GM23338 (cell line): ENCODE results near the gene POM121L2. TPM values are rescaled to one million over a fixed set of nuclear protein-coding genes. Genes with fewer than 3 reads are reported as not detected.

Source experiments
- ATAC-seq: fragments of 200-7000 bp; cut with Tn5 transposase; 3 replicates; pipeline ENCODE4 v1.9.1; 2020
- DNase-seq: peaks from one replicate; pipeline ENCODE4 v3.0.0-alpha.2; 2015; ENCODE audit warnings: low spot score
- H2AFZ ChIP-seq: fragments of 200-600 bp; sonication (generic); 2 replicates; pipeline ENCODE4 v1.8.0; 2016; ENCODE audit warnings: antibody characterized with exemption, mild to moderate bottlenecking, moderate library complexity
- H3F3A ChIP-seq: fragments of 200-600 bp; sonication (generic); replicated peaks from 2 replicates; pipeline ENCODE4 v1.8.0; 2017; ENCODE audit warnings: antibody characterized with exemption, mixed run types, low read depth
- H3K27ac ChIP-seq: fragments of 200-600 bp; sonication (generic); 2 replicates; pipeline ENCODE4 v1.6.1; 2016; ENCODE audit warnings: low read depth
- H3K27me3 ChIP-seq: fragments of 200-600 bp; sonication (generic); 2 replicates; pipeline ENCODE4 v1.8.0; 2016; ENCODE audit warnings: mild to moderate bottlenecking, mixed run types, moderate library complexity; ENCODE audit not compliant: insufficient read depth
- H3K36me3 ChIP-seq: fragments of 200-600 bp; sonication (generic); 2 replicates; pipeline ENCODE4 v1.8.0; 2016; ENCODE audit warnings: mild to moderate bottlenecking; ENCODE audit not compliant: insufficient read depth
- H3K4me1 ChIP-seq: fragments of 200-600 bp; sonication (generic); 2 replicates; pipeline ENCODE4 v1.8.0; 2016; ENCODE audit warnings: mild to moderate bottlenecking, moderate library complexity; ENCODE audit not compliant: insufficient read depth
- H3K4me2 ChIP-seq: fragments of 200-600 bp; sonication (generic); 2 replicates; pipeline ENCODE4 v1.7.1; 2017; ENCODE audit warnings: mixed run types
- H3K4me3 ChIP-seq: fragments of 200-600 bp; sonication (generic); 2 replicates; pipeline ENCODE4 v1.6.1; 2016; ENCODE audit warnings: mixed run types
- H3K79me2 ChIP-seq: fragments of 200-600 bp; sonication (generic); replicated peaks from 2 replicates; pipeline ENCODE4 v1.8.0; 2017; ENCODE audit warnings: mild to moderate bottlenecking; ENCODE audit not compliant: insufficient read depth
- H3K9me2 ChIP-seq: fragments of 200-600 bp; sonication (generic); 2 replicates; pipeline ENCODE4 v1.8.0; 2017; ENCODE audit not compliant: insufficient read depth
- H4K20me1 ChIP-seq: fragments of 200-600 bp; sonication (generic); replicated peaks from 2 replicates; pipeline ENCODE4 v1.8.0; 2017; ENCODE audit warnings: mild to moderate bottlenecking; ENCODE audit not compliant: insufficient read depth
- H3K27ac Mint-ChIP-seq: 2 replicates; pipeline ENCODE4 v1.8.0; 2020; ENCODE audit warnings: inconsistent platforms, mild to moderate bottlenecking, moderate library complexity, mixed read lengths
- H3K27me3 Mint-ChIP-seq: 3 replicates; pipeline ENCODE4 v1.8.0; 2022; ENCODE audit warnings: low read depth, mild to moderate bottlenecking, moderate library complexity, mixed read lengths, inconsistent platforms; ENCODE audit not compliant: insufficient read depth, poor library complexity
- H3K36me3 Mint-ChIP-seq: 3 replicates; pipeline ENCODE4 v1.8.0; 2021; ENCODE audit warnings: low read depth, mild to moderate bottlenecking, inconsistent platforms, moderate library complexity, mixed read lengths
- H3K4me1 Mint-ChIP-seq: 3 replicates; pipeline ENCODE4 v1.8.0; 2020; ENCODE audit warnings: mild to moderate bottlenecking, inconsistent platforms, mixed read lengths
- H3K4me3 Mint-ChIP-seq: 3 replicates; pipeline ENCODE4 v1.8.0; 2021; ENCODE audit warnings: moderate library complexity, mild to moderate bottlenecking, inconsistent platforms, mixed read lengths
- H3K9me3 Mint-ChIP-seq: 3 replicates; pipeline ENCODE4 v1.8.0; 2020; ENCODE audit warnings: moderate library complexity, mild to moderate bottlenecking, inconsistent platforms, mixed read lengths
- CREB1 ChIP-seq: fragments of 250-450 bp; sonication (Bioruptor Pico); IDR thresholded peaks from 2 replicates; pipeline ENCODE4 v1.5.0; 2020; ENCODE audit warnings: low read depth, mild to moderate bottlenecking, moderate library complexity
- EZH2 ChIP-seq: fragments of 200-600 bp; sonication (generic); IDR thresholded peaks from one replicate; pipeline ENCODE4 v1.8.0; 2017; ENCODE audit warnings: antibody characterized with exemption, mild to moderate bottlenecking, low read depth; ENCODE audit not compliant: unreplicated experiment
- EZH2phosphoT487 ChIP-seq: fragments of 200-600 bp; sonication (generic); IDR thresholded peaks from one replicate; pipeline ENCODE4 v1.8.1; 2018; ENCODE audit warnings: antibody characterized with exemption; ENCODE audit not compliant: unreplicated experiment
- JUNB ChIP-seq: IDR thresholded peaks from one replicate; pipeline ENCODE4 v1.6.1; 2016; ENCODE audit warnings: antibody characterized with exemption; ENCODE audit not compliant: unreplicated experiment
- NANOG ChIP-seq: IDR thresholded peaks from 2 replicates; pipeline ENCODE4 v1.6.1; 2016; ENCODE audit warnings: antibody characterized with exemption, borderline replicate concordance
- POLR2AphosphoS5 ChIP-seq: IDR thresholded peaks from 2 replicates; pipeline ENCODE4 v1.6.1; 2016; ENCODE audit warnings: antibody characterized with exemption, low read depth
- ZNF114 ChIP-seq: fragments of 250-450 bp; sonication (Bioruptor Pico); IDR thresholded peaks from 2 replicates; pipeline ENCODE4 v1.5.0; 2020; ENCODE audit warnings: mild to moderate bottlenecking, moderate library complexity
- polyA plus RNA-seq: library from polyadenylated mRNA; unstranded; fragments of >200 nt; fragmentation: Nextera tagmentation; extraction: Ambion mirVana; gene quantifications from 2 replicates; pipeline ENCODE4 v1.2.1, GENCODE V29; 2016
- total RNA-seq: library from RNA; depleted of rRNA; stranded (reverse); fragments of >200 nt; shearing (Covaris generic); gene quantifications from 2 replicates; pipeline ENCODE4 v1.2.3, GENCODE V29; 2014
- TF ChIP-seq, protein P1 (sequence below): IDR thresholded peaks from one replicate; pipeline ENCODE4 v1.6.1; 2018; ENCODE audit warnings: antibody characterized with exemption; ENCODE audit not compliant: unreplicated experiment

Gene POM121L2
- total and polyA plus RNA-seq, 2 experiments from 2014 or later: 0.07 to 0.13 TPM

DNA sequence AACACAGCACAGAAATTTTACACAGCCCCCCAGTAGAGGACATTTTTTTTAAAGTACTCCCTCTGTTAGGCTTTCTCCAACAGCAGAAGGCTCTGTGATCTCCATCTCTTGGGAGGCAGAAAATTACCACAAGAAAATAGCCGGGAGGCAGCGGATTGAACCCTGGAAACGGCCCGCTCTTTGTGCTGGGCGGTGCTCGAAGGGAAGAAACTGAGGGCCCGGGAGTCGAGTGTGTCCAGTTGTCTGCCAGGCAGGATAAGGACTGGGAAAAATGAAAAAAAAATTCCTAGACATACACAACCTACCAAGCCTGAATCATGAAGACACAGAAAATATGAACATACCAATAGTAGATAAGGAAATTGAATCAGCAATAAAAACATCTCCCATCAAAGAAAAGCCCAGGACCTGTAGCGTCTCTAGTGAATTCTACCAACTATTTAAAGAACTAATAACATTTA is 31.5 kb downstream of the POM121L2 start:
- peaks cover 3% of the 10 kb centered on the region; the same call in 2 of the 3 replicates for H3K4me1 Mint-ChIP-seq
- peaks cover 51% of the 10 kb centered on the region for H3K27me3 Mint-ChIP-seq
- H3K4me3 Mint-ChIP-seq: peak overlapping the region; percentile 84
- H3K36me3 Mint-ChIP-seq: no peaks in the 10 kb centered on the region
- Histone ChIP-seq H3K79me2 (no peaks in the 10 kb centered on the region), H4K20me1 (no peaks in the 10 kb centered on the region), H3K4me3 (peak overlapping the region; percentile 76), H3K9me2 (no peaks in the 10 kb centered on the region), H3K36me3 (no peaks in the 10 kb centered on the region), H3K27me3 (peaks cover 20% of the 10 kb centered on the region), H3K4me1 (peaks cover 4% of the 10 kb centered on the region; the same call in 1 of the 2 replicates), H2AFZ (0 out of 2 replicates have a peak overlapping the region, but pooled peaks have one; percentile 0), H3F3A (no peaks in the 10 kb centered on the region; the same call in 1 of the 2 replicates), H3K4me2 (peak overlapping the region; percentile 56), H3K27ac (no peak overlapping the region)
- no peak overlapping the region for H3K27ac Mint-ChIP-seq
- peak; percentile 58 for ATAC-seq
- H3K9me3 Mint-ChIP-seq: no peaks in the 10 kb centered on the region
- peak; percentile 65 for DNase-seq
- TF ChIP-seq EZH2: no peak

GRCh38 chr6:27280064-27280539 is 32.0 kb downstream of the POM121L2 start:
- H3K4me3 ChIP-seq: peak overlapping the region; percentile 76
- peaks cover 20% of the 10 kb centered on the region for H3K27me3 ChIP-seq
- H3K36me3 Mint-ChIP-seq: no peaks in the 10 kb centered on the region
- H3K36me3 ChIP-seq: no peaks in the 10 kb centered on the region
- H3K27me3 Mint-ChIP-seq: peaks cover 49% of the 10 kb centered on the region
- no peaks in the 10 kb centered on the region for H3K9me2 ChIP-seq
- no peaks in the 10 kb centered on the region for H3K9me3 Mint-ChIP-seq
- peaks cover 4% of the 10 kb centered on the region; the same call in 1 of the 2 replicates for H3K4me1 ChIP-seq
- no peaks in the 10 kb centered on the region; the same call in 1 of the 2 replicates for H3F3A ChIP-seq
- no peaks in the 10 kb centered on the region for H3K79me2 ChIP-seq
- peak overlapping the region; percentile 93 for H2AFZ ChIP-seq
- H3K27ac ChIP-seq: no peak overlapping the region
- peak overlapping the region; percentile 56 for H3K4me2 ChIP-seq
- TF ChIP-seq CREB1 (CRISPR knock-in tag) (0 out of 2 replicates have a peak, but pooled peaks have one; percentile 37), JUNB (no peak), NANOG (0 out of 2 replicates have a peak, but pooled peaks have one; percentile 18)
- peak; percentile 82 for DNase-seq
- ATAC-seq: peak; percentile 78
- peaks cover 3% of the 10 kb centered on the region; the same call in 2 of the 3 replicates for H3K4me1 Mint-ChIP-seq
- H3K27ac Mint-ChIP-seq: no peak overlapping the region
- peak overlapping the region; percentile 84 for H3K4me3 Mint-ChIP-seq
- no peaks in the 10 kb centered on the region for H4K20me1 ChIP-seq

DNA sequence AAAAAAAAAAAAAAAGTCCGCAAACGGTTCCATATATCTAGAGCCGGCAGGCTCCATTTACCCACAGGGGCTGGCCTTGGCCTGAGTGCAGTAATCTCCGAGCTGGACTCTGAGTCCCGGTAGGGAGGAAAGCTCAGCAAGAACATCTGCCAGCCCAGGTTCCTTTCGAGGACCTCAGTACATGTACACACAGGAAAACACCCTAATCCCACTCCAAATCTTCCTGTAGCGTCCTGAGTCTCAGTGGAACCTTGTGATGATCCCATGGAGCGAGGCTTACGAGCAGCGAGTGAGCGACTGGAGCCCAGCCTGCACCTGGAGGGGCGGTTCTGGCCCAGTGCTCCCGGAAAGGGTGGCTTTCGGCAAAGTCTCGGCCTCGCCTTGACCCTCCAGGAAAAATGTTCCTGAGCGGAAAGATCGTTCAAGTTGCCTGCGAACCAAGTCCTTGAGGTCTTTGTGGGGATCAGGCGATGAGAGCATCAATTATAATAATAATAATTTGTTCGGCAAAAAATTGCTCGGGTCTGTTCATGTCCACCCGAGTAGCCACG is 32.5 kb downstream of the POM121L2 start:
- H3K4me1 ChIP-seq: peaks cover 6% of the 10 kb centered on the region
- H3K9me2 ChIP-seq: no peaks in the 10 kb centered on the region
- Mint-ChIP-seq H3K36me3 (no peaks in the 10 kb centered on the region), H3K27me3 (peaks cover 44% of the 10 kb centered on the region), H3K4me3 (peak overlapping the region; percentile 84), H3K27ac (no peak overlapping the region), H3K9me3 (no peaks in the 10 kb centered on the region), H3K4me1 (peaks cover under 1% of the 10 kb centered on the region; the same call in 2 of the 3 replicates)
- no peaks in the 10 kb centered on the region for H3K79me2 ChIP-seq
- H3K27ac ChIP-seq: no peak overlapping the region
- H3F3A ChIP-seq: no peaks in the 10 kb centered on the region; the same call in 1 of the 2 replicates
- H2AFZ ChIP-seq: peak overlapping the region; percentile 93
- peak overlapping the region; percentile 56 for H3K4me2 ChIP-seq
- peaks cover 20% of the 10 kb centered on the region for H3K27me3 ChIP-seq
- DNase-seq (peak; percentile 63), ATAC-seq (peak; percentile 82)
- H4K20me1 ChIP-seq: no peaks in the 10 kb centered on the region
- H3K4me3 ChIP-seq: peak overlapping the region; percentile 76
- H3K36me3 ChIP-seq: no peaks in the 10 kb centered on the region
- TF ChIP-seq CREB1 (CRISPR knock-in tag): no peak
- TF ChIP-seq JUNB: no peak
- TF ChIP-seq EZH2phosphoT487: no peak
- TF ChIP-seq POLR2AphosphoS5: no peak
- TF ChIP-seq ZNF114: no peak
- TF ChIP-seq, protein P1, sequence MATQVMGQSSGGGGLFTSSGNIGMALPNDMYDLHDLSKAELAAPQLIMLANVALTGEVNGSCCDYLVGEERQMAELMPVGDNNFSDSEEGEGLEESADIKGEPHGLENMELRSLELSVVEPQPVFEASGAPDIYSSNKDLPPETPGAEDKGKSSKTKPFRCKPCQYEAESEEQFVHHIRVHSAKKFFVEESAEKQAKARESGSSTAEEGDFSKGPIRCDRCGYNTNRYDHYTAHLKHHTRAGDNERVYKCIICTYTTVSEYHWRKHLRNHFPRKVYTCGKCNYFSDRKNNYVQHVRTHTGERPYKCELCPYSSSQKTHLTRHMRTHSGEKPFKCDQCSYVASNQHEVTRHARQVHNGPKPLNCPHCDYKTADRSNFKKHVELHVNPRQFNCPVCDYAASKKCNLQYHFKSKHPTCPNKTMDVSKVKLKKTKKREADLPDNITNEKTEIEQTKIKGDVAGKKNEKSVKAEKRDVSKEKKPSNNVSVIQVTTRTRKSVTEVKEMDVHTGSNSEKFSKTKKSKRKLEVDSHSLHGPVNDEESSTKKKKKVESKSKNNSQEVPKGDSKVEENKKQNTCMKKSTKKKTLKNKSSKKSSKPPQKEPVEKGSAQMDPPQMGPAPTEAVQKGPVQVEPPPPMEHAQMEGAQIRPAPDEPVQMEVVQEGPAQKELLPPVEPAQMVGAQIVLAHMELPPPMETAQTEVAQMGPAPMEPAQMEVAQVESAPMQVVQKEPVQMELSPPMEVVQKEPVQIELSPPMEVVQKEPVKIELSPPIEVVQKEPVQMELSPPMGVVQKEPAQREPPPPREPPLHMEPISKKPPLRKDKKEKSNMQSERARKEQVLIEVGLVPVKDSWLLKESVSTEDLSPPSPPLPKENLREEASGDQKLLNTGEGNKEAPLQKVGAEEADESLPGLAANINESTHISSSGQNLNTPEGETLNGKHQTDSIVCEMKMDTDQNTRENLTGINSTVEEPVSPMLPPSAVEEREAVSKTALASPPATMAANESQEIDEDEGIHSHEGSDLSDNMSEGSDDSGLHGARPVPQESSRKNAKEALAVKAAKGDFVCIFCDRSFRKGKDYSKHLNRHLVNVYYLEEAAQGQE: no peak
- TF ChIP-seq EZH2: no peak
- TF ChIP-seq NANOG: no peak
